GM19468 (cell line): Measurements from ENCODE around the gene AFG3L2.
"Not testable (repeated sequence)": the region's sequence is repeated elsewhere in the genome, so short reads cannot be mapped to it uniquely, and the experiment has no call there.

Source experiments
- ATAC-seq: cut with Tn5 transposase; IDR thresholded peaks from one replicate; pipeline ENCODE4 v1.9.1; 2021; ENCODE audit warnings: mild to moderate bottlenecking, moderate library complexity, moderate number of reproducible peaks; ENCODE audit not compliant: unreplicated experiment; ENCODE audit errors: extremely low read depth

Gene AFG3L2

DNA sequence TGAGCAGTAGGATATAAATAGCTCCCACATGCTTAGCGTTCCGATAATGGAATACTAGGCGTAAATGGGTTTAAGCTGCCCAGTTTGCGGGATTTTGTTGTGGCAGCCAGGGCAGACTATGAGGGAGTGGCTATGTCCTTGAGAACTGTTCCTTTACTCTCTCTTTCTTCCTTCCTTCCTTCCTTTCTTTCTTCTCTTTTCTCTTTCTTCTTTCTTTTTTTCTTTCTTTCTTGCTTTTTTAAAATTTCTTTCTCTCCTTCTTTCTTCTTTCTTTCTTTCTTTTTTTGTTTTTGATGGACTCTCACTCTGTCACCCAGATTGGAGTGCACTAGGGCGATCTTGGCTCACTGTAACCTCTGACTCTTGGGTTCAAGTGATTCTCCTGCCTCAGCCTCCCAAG, 21.6 kb upstream of the AFG3L2 start:
- no peak for ATAC-seq

DNA sequence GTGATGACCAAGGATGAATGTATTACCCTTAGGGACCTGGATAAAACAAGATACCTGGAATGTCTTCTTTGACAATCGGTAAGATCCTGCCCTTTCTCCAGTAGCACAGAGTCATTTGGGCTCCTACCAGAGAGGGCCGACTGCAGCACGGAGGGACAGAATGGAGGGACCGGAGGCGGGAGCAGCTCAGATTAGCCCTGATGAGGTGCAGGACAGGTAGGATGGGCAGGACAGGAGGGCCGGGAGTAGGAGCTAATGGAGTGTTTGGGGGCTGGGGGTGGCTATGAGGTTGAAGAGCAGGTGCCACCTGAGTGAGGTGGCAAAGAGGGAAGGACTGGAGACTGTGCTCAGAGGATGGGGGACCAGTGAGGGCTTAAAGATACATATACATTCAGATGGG, 20.8 kb upstream of the AFG3L2 start:
- ATAC-seq, result no peak

DNA sequence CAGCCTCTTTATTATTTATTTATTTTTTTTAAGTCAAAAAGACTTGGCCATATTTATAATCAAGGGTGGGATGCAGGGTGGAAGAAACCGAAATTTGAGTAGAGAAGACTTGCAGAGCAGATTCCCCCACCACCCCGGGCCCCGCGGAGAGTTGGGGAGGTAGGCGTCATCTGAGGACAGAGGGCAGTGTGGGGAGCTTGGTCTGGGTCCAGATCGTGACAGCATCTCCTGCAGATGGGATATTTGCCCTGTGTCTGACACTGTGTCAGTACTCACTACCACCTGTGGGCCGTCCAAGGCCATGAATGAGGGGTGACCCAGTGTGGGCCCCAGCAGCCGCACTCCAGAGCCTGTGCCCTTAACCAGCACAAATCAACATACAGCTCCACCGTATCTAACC, 20.2 kb upstream of the AFG3L2 start:
- no peak for ATAC-seq

DNA sequence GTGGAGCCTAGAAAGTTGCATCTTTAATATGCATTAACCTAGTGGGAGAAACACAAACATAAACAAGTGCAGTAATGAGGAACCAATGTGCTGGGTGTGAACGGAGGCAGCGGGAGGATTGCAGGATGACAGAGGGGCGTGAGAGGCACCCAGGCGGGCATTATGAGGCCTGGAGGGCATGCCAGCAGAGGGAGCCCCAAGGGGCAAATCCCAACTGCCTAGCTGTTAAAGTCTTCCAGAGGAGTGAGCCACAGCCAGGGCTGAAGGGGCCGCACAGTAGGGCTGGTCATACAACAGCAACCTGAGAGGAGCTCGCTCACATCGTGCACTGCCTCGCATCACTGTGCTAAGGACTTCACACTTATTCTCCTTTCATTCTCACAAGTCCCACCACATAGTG, 17.4 kb upstream of the AFG3L2 start:
- ATAC-seq, result no peak

DNA sequence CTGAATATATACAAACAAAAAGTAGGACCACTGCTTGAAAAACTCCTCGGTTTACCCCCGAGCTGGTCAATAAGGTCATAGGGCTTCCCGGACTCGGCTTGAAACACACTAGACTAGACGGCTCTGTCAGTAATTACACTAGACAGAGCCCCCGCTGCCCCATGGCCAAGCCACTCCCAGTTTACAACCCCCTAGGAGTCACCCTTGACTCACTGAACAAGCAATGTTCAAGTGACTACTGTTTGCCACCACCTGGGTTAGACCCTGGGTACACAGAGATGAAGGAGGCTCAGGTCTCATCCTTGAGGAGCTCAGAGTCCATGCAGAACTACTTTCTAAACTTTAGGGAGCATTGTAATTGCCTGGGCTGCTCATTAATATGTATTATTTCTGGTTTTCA, 17.0 kb upstream of the AFG3L2 start:
- ATAC-seq, result no peak

DNA sequence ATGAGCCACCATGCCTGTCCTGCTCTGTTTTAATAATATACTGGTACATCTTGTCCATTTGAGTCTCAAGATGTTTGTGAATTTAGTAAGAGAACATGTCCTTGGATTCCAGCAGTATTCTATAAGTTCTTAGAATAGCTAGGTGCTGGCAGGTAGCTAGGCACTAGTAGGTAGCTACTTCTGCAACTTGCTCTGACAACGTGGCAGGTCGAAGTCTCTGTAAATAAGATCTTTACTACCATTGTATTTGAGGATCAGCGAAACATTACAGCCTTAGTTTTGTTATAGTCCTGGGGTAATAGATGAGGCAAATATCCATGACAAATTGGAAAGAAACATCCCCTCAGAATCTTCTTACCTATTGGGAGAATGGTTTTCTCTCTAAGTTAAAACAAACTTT, 16.5 kb upstream of the AFG3L2 start:
- ATAC-seq, result no peak

DNA sequence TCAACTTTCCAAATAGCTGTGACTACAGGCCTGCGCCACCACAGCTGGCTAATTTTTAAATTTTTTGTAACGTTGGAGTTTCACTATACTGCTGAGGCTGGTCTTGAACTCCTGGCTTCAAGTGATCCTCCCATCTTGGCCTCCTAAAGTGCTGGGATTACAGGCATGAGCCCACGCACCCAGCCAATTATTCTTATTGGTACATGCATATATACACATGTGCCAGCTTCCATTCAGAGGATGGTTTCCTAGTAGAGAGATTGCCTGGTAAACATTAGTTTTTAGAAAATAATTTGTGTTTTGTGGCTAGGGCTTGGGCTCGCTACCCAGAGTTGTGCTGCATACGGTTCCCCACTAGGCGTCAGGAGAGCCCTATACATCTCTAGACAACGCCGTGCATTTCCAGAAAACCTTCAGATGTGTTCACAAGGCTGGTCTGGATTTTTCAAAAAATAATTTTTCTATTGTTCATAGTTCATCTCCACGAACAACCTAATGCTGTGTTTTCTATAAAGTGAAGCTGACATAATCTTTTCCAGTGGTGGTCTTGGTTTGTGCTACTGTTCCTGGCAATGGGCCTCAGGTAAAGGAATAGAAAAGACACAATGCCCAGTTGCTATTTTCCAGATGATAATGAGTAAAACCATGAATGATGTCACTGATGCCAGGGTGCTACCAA, 14.6 kb upstream of the AFG3L2 start:
- ATAC-seq, result no peak

DNA sequence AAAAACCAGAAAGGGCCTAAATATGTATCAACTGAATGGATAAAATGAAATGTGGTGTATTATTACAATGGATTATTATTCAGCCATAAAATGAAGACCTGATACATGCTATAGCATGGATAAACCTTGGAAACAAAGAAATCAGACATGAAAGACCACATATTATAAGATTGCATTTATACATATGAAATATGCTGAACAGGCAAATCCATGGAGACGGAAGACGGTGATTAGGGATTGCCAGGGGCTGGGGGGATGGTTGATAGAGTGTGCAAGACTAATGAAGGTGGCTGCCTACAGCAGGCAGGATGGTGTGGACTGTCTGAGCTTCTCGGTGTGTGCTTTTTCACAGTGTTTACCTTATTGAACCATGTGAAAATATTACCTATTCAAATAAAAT, 11.4 kb upstream of the AFG3L2 start:
- no peak for ATAC-seq

DNA sequence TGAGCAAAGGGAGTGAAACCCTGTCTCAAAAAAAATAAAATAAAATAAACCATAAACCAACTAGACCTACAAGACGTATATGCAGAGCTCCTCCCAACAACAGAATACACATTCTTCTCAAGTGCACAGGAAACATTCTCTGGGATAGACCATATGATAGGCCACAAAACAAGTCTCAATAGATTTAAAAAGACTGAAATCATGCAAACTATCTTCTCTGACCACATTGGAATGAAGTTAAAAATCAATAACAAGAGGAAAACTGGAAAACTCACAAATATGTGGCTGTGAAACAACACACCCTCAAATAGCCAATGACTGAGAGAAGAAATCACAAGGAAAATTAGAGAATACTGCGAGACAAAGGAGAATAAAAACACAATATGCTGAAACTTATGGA, 7.2 kb upstream of the AFG3L2 start:
- no peak for ATAC-seq

DNA sequence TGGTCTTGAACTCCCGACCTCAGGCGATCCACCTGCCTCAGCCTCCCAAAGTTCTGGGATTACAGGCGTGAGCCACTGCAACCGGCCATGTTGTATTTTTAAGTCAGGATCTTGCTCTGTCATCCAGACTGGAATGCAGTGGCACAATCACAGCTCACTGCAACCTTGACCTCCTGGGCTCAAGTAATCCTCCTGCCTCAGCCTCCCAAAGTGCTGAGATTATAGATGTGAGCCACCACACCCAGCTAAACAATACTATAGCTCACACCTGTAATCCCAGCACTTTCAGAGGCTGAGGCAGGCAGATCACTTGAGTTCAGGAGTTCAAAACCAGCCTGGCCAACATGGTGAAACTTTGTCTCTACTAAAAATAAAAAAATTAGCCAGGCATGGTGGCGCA, 6.7 kb upstream of the AFG3L2 start:
- not testable (repeated sequence) for ATAC-seq

DNA sequence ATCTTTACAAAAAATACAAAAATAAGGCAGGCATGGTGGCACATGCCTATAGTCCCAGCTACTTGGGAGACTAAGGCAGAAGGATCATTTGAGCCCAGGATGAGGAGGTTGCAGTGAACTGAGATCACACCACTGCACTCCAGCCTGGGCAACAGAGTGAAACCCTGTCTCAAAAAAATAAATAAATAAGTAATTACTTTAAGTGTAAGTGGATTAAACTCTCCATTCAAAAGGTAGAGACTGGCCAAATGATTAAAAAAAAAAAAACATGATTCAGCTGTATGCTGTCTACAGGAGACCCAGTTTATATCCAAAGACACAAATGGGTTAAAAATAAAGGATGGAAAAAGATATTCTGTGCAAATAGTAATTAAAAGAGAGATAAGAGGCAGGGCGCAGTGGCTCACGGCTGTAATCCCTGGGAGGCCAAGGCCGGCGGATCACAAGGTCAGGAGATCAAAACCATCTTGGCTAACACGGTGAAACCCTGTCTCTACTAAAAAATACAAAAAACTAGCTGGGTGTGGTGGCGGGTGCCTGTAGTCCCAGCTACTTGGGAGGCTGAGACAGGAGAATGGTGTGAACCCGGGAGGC, 5.3 kb upstream of the AFG3L2 start:
- ATAC-seq, result not testable (repeated sequence)

DNA sequence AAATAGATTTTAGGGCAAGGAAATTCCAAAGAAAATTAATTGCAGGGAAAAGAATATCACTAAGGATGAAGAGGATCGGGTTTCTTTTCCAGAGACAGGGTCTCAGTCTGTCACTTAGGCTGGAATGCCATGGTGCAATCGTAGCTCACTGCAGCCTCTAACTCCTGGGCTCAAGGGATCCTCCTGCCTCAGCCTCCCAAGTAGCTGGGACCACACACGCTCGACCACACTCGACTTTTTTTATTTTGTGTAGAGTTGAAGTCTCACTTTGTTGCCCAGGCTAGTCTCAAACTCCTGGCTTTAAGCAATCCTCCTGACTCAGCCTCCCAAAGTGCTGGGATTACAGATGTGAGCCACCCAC, 1.2 kb upstream of the AFG3L2 start:
- ATAC-seq, result not testable (repeated sequence)

DNA sequence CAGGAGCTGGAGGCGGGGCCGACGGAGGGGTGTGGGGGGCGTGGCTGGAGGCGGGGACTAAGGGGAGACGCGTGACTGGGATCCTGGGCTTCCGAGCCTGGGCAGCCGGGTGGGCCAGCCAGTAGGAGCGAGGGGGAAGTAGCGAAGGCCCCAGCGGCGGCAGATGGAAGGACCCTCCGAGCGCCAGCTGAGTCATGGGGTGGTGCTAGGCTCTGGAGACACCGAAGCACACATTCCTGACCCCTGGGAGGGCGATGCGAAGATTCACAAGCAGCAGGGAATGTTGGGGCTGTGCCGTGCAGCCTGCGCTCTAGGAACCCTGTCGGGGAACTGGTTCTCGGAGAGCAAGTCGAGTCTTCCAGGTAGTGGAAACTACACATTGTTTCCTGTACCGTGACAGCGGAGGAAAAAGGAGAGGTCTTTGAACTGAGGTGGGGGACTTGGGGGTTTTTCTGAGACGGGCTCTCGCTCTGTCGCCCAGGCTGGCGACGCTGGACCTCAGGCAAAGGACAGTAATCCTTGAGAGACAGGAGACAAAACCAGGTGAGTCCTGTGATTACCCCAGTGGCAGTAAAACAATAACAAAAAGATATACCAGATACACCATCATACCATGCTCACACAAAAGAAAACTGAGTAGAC, 650 bp upstream of the AFG3L2 start:
- peak; percentile 24 for ATAC-seq

DNA sequence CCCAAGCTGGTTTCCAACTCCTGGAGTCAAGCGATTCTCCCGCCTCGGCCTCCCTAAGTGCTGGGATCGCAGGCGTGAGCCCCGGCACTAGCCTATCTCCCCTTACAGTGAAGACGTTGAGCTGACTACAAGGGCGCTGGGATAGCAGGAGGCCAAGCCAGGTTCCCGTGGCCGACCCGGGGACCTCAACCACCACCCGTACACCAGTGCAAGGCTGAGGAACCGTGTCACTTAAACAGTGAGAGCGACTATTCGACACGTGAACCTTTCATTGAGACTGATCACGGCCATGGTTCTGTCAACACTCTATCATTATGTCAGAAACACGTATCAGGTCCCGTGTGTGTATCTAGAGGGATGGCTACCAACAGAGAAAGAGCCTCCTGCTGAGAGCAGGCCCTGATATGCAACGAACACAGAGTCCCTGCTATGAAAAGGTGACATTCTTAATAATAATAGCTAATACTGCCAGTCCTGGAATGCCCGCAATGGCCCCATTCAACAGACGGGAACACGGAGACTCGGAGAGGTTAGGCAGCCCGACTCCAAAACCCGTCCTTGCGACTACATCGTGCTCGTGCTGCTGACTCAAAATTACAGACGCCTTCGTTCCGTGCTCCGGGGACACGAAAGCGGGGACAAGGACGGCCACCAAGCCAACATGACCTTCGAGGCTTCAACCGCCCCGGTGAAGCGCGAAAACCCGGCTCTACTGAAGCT, 833 bp downstream of the AFG3L2 start:
- no peak for ATAC-seq

DNA sequence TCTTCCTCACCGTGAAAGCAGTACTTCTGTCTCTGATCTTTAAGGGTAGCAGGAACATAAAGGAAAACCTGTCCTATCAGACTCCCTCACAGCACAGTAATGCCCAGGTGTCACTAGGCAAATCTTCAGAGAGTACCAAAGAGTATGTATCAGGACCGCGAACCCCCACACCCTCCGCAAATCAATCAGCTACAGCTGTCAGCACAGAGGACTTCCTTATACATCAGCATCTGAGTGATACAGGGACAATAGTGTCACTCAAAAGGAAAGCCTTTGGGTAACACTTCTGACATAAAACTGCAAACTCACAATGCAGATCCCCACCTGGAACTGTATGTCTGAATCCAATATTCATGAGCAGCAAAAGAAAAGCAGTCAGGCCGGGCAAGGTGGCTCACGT, 2.6 kb downstream of the AFG3L2 start:
- no peak for ATAC-seq

DNA sequence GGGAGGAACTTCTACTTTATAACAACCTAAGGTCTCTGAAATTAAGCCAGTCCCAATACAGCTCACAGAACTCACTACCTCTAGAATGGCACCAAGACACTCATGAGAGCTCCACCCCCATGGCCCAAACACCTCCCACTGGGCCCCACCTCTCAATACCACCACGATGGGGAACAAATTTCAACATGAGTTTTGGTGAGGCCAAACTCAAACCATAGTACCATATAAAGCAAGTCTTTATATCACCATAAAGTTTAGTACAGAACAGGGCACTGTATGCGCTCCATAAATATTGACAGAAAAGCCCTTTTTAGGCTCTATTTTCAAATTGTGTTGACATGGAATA, 3.3 kb downstream of the AFG3L2 start:
- no peak for ATAC-seq

DNA sequence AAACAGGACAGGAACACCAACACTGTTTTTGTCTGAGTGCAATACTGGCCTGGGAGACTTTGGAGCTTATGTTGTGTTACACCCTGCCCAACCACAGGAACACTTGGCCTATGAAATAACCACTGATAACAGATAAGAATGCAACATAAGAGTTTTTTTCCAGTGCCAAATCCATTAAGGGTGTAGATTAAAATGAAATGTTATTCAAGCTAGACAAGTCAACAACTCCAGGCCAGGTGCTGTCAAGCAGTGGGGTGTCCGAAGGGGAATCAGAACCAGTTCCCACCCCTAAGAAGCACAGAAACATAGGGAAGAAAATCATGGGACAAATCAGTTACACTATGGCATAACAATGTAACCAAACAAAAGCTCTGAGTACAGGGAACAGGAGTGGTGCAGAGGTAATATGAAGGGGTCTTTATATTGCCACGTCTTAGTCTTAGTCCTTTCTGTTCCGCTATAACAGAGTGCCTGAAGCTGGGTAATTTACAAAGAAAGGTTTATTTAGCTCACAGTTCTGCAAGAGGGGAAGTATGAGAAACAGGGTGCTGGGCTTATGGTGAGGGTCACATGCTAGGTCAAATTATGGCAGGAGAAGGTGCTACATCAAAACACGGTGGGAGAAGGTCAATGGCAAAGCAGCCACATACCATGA, 3.8 kb downstream of the AFG3L2 start:
- no peak for ATAC-seq

DNA sequence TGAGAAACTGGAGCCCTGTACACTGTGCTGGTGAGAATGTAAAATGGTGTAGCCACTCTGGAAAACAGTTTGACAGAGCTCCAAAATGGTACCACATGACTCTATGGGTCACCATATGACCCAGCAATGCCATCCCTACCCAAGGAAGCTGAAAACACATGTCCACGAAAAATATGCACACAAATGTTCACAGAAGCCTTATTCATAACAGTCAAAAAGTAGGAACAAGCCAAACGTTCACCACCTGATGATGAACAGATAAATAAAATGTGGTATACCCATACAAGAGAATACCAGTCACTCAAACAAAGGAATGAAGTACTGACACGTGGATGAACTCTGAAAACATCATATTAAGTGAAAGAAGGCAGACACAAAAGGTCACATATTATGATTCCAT, 4.6 kb downstream of the AFG3L2 start:
- ATAC-seq, result no peak

DNA sequence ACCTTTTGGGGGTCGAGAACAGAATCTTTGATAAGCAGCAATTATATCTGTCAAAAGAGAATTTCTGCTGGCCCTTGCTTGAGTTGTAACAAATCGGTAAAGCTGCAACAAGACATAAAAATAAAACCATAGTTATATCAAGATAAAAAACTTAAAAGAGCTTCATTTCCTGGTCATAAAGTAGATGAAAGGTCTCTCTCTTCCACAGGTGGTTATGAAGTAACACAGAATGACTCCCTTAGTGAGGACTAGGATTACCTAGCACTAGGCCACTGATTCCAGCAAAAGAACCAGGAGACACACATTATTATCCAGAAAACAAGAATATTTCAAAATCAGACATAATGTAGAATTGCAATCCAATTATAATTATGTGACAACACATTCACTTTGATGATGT, 5.4 kb downstream of the AFG3L2 start:
- ATAC-seq, result no peak

DNA sequence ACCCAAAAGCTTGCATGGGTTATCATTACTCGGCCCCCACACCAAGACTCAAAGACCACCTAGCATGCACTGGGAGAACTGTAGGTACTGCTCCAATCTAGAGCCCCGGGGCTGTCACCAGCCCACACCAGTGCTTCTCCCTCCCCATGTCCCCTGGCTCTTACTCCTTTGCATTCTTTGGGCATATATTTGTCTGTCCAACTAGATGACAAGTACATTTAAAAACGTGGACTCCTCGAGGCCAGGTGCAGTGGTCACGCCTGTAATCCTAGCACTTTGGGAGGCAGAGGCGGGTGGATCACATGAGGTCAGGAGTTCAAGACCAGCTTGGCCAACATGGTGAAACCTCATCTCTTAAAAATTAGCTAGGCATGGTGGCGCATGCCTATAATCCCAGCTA, 7.8 kb downstream of the AFG3L2 start:
- no peak for ATAC-seq

DNA sequence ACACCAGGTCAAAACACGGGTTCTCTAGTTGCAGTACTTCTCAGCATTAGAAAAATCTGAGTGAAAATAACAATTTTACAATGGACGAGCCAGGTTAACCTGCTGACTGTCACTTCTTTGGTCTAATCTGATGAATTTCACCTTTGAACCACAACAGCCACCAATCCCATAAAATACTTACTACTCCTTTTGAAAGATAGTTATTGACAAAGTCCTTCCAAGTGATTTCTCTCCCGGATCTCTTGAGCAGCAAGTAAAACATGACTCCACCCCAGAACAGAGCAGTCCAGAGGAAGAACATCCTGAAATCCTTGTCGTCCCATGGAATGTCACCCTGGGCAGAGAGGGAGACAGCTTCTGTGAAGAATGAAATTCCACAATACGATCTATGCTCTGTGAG, 10.2 kb downstream of the AFG3L2 start:
- ATAC-seq, result no peak
